Lower leg skin (tissue), 4 donors: ENCODE data around the gene NPAS3. TPM values are rescaled to one million over a fixed set of nuclear protein-coding genes. Genes with fewer than 3 reads are reported as not detected.

ENCODE experiments used
- DNase-seq, 2 donors: peaks; one replicate each; pipeline ENCODE4 v3.0.0-alpha.2; 2019; ENCODE audit warnings: low spot score in 2 of 2
- H3K4me3 ChIP-seq: fragments of 200-600 bp; sonication (generic); 2 replicates; pipeline ENCODE4 v1.5.1; 2017; ENCODE audit warnings: mild to moderate bottlenecking, low read depth; ENCODE audit not compliant: poor library complexity, severe bottlenecking
- POLR2A ChIP-seq, 2 donors: fragments of 450-650 bp; IDR thresholded peaks; one replicate each; pipeline ENCODE4 v1.6.1; 2016 to 2017; ENCODE audit warnings: antibody characterized with exemption in 2 of 2, mild to moderate bottlenecking in 1 of 2, moderate library complexity in 1 of 2
- WGBS, 2 donors: methylation state at CpG; one replicate each; pipeline ENCODE4 v1.1.5; 2018; 5-methylcytosine and 5-hydroxymethylcytosine counted together
- intact Hi-C: fragments of 100-400 bp; cut with DNase I; formaldehyde crosslinking; loops from one replicate; pipeline ENCODE4 v1.15.0; 2023; ENCODE audit warnings: low total_unique reads
- total RNA-seq, 4 donors: library from RNA; depleted of rRNA; stranded (reverse); fragments of >200 nt; gene quantifications; one replicate each; pipeline ENCODE4 v1.1.0, GENCODE V29; 2016
- TF ChIP-seq, protein P1 (sequence below), 3 donors: fragments of 450-650 bp; IDR thresholded peaks; one replicate each; pipeline ENCODE4 v1.5.1; 2016; ENCODE audit warnings: antibody characterized with exemption in 3 of 3, mild to moderate bottlenecking in 3 of 3, moderate library complexity in 2 of 3

Gene NPAS3
- total RNA-seq, 4 donors from 2014 or later = 0.25 to 0.29 TPM; not detected in 2

DNA sequence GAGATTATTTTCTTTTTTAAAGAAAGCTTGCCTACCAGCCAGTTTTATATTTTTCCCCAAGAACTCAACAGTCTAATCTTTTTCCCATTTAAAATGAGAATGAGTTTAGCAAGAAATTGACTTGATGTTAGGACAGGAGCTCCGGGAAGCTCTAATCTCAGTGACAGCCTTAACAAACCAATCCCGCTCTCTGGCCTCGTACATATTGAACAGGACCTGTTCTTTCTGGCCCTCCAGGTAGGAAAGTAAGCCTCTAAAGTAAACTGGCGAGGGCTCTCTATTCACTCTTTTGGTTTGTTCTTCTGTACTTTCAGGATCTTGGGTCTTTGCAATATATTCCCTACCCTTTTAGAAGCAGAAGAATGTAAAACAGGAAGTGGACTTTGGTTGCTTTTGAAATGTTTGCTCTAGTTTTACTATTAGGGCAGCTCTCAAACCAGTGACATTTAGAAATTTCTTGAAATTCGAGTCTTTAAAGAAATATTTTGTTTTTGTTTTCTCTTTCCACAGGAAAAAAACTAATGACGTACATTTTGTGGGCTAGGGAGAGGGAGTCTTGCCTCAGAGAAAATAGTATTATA lies 17.9 kb upstream of the NPAS3 start:
- DNase-seq = no peak
- H3K4me3 ChIP-seq = no peak overlapping the region
- TF ChIP-seq, protein P1, sequence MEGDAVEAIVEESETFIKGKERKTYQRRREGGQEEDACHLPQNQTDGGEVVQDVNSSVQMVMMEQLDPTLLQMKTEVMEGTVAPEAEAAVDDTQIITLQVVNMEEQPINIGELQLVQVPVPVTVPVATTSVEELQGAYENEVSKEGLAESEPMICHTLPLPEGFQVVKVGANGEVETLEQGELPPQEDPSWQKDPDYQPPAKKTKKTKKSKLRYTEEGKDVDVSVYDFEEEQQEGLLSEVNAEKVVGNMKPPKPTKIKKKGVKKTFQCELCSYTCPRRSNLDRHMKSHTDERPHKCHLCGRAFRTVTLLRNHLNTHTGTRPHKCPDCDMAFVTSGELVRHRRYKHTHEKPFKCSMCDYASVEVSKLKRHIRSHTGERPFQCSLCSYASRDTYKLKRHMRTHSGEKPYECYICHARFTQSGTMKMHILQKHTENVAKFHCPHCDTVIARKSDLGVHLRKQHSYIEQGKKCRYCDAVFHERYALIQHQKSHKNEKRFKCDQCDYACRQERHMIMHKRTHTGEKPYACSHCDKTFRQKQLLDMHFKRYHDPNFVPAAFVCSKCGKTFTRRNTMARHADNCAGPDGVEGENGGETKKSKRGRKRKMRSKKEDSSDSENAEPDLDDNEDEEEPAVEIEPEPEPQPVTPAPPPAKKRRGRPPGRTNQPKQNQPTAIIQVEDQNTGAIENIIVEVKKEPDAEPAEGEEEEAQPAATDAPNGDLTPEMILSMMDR (IDR thresholded peaks at IDR 0.05) = no peak
- no peak for TF ChIP-seq POLR2A (IDR thresholded peaks at IDR 0.05)
- intact Hi-C loops = no loop called here
- 49 to 81% methylated on average over 6 of the region's 6 CpGs for WGBS, 2 donors

DNA sequence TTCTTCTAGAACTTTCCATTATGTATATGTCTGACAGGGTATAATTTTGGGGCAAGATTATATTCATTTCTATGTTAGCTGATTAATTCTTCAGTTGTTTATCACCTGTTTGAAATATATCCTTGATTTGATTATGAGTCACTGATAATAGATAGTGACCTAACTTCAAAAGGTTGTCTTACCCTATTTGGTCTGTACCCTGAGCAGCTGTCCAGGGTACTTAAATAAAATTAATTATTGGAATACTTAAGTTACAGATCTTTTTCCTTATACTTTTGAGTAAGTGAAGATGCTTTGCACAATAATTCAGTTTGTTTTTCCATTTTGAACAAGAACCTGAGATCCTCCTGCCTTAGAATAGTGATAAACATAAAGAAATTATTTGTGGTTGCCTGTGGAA lies 13.2 kb upstream of the NPAS3 start:
- TF ChIP-seq, protein P1 (IDR thresholded peaks at IDR 0.05) = no peak
- no peak for TF ChIP-seq POLR2A (IDR thresholded peaks at IDR 0.05)
- intact Hi-C loops = no loop called here
- DNase-seq = no peak
- no peak overlapping the region for H3K4me3 ChIP-seq

GRCh38 chr14:32932302-32932913 lies 6.3 kb upstream of the NPAS3 start:
- TF ChIP-seq, protein P1 (IDR thresholded peaks at IDR 0.05) = no peak
- no peak for TF ChIP-seq POLR2A (IDR thresholded peaks at IDR 0.05)
- 76 to 78% methylated on average over 30 of the region's 30 CpGs for WGBS, 2 donors
- DNase-seq = no peak
- no peak overlapping the region for H3K4me3 ChIP-seq
- intact Hi-C loops = no loop called here

DNA sequence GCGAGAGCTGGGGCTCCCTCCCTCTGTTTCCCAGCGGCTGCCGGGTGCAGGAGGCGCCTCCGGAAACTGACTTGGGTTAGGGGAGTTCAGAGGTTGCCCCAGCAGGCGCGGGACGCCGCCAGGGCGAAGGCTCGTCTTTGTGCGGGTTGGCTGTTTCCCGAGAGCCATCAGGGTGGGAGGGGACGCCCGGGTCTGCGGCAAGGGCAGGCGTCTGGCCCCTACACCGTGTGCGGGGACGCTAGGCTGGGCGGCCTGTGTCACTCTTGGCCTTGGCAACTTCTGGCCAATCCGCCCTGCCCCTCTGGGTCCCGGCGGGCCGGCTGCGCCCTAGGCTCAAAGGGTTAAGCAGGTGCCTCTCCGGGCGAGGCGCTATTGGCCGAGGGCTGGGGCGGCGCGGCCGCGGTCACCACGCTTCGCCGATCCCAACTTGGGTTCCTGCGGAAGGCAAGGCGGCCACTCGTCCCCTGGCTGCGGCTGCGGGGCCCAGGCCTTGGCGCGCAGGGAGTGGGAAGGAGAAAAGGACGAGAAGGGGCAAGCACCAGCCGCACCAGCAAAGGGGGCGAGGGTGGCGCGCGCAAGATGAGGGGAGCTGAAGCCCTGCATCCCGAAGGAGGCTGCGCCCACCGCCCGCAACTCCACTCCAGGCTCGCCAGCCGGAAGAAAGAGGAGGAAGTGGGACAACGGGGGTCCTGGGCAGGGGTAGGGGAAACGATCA lies 5.6 kb upstream of the NPAS3 start:
- intact Hi-C loops = no loop called here
- TF ChIP-seq, protein P1 (IDR thresholded peaks at IDR 0.05) = no peak
- TF ChIP-seq POLR2A (IDR thresholded peaks at IDR 0.05) = no peak
- WGBS, 2 donors = 18 to 21% methylated on average over 48 to 59 of the region's 59 CpGs
- DNase-seq = no peak
- H3K4me3 ChIP-seq = no peak overlapping the region

GRCh38 chr14:32933629-32934072 lies 5.0 kb upstream of the NPAS3 start:
- 0% methylated on average over 19 of the region's 19 CpGs for WGBS, 2 donors
- no peak for DNase-seq
- H3K4me3 ChIP-seq = peak overlapping the region; percentile 26
- intact Hi-C loops = no loop called here
- TF ChIP-seq POLR2A (IDR thresholded peaks at IDR 0.05) = no peak
- TF ChIP-seq, protein P1 (IDR thresholded peaks at IDR 0.05) = no peak
